NCI-H1105 treated with DMSO at 0.1 percent for 48 hours (cell line): Measurements from ENCODE around the gene CDC25A.
"Not testable (repeated sequence)": the region's sequence is repeated elsewhere in the genome, so short reads cannot be mapped to it uniquely, and the experiment has no call there.

ENCODE experiments used
- DNase-seq: peaks from one replicate; lab custom pipeline; 2025; lab: John Stamatoyannopoulos, UW

Gene CDC25A

DNA sequence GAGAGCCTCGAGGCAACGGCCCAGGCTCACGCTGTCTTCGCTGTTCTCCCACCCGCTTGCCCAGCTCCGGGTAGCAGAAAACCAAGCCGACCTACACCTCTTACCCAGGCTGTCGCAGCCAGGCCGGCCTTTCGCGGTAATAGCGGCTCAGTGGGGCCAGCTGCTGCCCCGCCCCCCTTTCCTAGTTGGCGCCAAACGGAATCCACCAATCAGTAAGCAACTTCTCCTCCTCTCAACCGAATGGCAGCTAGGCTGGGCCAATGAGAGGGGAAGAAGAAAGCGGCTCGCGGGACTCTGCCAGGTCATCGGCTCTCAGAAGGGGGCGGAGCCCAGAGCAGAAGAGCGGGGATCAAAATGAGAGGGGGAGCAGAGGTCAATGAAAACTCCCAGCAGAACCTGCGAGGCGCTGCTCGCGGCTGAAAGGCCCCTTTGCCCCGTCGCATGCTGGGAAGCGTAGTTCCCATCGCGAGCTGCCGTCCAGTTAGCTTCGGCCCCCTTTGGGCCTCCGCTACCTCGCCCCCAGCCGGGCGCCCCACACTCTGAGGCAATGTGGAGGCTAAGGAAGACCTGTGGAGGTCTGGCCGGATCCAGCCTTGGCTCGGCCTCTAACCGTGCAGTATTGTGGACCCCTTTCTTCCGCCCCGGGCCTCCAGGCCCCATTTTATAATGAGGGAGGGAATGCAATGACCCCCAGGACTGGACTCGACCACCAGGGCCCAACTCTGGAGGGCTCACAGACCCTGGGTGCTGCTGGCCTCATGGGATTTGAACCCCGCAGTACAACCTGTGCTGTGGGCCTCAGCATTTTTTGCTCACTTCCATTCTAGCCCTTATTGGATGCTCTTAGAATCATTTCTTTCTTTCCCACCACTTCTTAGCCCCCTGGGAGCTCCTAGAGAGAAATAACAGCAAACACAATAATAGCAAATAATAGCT lies at the start of gene CDC25A:
TSS of gene CDC25A (minus strand) at position 152 of the 936 bp plus-strand sequence. CDS start 470 bp downstream, outside the sequence.
- peak; percentile 96 for DNase-seq

DNA sequence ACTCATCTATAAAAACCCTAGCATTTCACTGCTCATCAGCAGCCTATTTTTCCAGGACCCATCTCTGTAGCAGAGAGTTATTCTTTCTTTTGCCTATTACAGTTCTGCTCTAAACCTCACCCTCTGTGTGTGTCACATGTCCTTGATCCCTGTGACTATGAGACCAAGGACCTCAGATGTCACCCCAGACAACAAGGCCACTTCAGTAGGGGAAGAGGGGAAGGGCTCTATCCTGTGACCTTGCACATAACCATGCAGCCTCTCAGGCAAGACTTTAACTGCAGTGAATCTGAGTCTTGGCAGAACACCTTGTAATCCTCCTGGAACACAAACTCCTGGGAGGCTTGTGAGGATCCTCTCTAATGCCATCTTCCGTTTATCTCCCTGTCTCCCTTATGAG lies 48.3 kb upstream of the CDC25A start:
- no peak for DNase-seq

DNA sequence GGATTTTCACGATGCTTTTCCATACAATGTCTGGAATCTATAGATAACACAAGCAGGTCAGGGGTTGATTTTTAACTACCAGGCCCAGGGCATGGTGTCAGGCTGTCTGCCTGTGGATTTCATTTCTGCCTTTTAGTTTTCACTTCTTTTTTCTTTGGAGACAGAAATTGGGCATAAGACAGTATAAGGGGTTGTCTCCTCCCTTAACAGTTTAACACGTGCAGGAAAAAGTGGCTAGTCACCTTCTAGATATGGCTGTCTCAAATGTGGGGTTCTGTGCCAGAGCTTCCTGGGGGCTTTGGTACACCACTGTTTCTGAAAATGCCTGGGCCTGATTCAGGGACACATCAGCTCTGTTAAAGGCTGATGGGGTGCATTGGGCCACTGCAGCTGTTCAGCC lies 45.3 kb upstream of the CDC25A start:
- DNase-seq, result no peak

DNA sequence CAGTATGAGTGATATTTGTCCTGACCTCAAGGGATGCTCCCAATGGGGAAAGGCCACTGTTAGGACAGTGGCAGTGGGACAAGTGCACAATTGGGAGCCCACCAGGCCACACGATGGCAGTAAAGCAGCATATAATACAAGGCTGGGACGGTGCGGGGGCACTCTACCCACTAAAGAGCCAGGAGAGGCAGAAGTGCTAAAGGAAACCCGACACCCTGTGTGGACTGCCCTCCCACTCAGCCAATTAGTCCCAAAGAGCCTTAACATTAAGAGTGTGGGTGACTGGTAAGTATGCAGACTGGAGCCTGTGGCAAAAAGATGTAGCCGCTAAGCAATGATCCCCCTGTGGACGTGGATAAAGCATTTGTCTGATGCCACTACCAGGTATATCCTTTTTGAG lies 44.5 kb upstream of the CDC25A start:
- DNase-seq, result peak; percentile 84

- no peak for DNase-seq
Measured at GRCh38 chr3:48232232-48232631, 44.0 kb upstream of the CDC25A start.

DNA sequence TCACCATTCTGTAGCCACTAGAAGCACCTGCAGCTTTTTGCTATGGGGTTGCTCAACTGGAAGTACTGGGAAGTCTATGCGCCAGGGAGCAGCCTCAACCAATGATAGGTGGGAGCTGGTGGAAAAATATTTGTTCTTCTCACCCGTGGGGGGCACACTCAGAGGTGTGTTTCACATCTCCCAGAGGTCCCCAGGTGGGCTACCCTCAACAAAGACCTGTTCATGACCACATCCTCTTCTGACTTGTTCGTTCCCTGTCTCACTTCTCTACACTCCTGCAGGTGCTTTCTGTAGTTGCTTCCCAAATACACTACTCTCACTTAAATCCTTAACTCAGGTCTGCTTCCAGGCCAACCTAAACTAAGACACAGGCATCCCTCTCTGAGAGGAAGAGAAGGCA lies 38.7 kb upstream of the CDC25A start:
- no peak for DNase-seq

DNA sequence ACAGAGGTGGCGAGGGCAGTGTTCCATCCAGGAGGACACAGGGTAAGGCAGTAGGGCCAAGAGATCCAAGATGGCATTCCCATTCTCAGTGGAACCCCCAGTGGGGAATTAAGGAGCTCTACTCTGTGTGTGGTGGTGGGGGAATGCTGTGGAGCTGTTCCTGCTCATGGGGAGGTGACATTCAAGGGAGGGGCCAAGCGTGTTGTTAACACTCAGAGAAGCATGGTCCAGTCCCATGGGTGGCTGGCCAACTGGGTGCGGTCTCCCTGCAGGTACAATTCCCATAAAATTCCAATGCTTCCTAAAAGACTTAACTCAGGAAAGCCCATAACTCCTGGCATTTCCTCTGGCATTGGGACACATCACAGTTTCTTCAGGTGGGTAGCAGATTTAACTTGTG lies 37.4 kb upstream of the CDC25A start:
- no peak for DNase-seq

DNA sequence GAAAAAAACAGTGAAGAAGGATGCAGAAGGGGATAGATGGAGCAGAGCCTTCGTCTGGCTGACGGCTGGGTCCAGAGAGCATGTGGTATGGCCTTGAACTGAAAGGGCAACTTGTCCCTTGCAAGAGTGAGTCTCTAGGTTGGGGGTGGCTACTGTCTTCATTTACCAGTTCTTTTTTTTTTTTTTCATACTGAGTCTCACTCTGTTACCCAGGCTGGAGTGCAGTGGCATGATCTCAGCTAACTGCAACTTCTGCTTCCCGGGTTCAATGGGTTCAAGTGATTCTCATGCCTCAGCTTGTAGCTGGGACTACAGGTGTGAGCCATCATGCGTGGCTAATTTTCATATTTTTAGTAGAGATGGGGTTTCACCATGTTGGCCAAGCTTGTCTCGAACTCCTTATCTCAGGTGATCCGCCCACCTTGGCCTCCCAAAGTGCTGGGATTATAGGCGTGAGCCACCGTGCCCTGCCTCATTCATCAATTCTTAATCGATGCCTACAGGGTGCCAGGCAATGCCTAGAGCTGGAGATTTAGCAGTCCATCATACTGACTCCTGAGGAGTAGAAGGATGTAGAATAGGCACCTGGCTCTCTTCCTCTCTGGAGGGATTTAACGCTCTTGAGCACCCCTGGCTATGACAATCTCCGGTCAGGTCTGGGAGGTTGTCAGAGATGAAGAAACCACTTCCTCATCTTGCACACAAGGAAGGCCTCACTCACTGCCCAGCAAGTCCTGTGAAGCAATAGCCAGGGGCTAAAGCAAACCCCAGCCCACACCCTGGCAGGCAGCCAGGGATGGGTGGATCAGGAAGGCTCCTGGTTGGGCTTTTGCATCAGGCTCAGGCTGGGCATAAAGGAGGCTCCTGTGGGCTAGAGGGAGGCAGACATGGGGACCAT lies 34.6 kb upstream of the CDC25A start, which contains the start of gene CAMP:
TSS of gene CAMP (plus strand) at position 880 of the 898 bp plus-strand sequence. CDS start at position 897, 17 bp downstream.
- DNase-seq, result no peak

DNA sequence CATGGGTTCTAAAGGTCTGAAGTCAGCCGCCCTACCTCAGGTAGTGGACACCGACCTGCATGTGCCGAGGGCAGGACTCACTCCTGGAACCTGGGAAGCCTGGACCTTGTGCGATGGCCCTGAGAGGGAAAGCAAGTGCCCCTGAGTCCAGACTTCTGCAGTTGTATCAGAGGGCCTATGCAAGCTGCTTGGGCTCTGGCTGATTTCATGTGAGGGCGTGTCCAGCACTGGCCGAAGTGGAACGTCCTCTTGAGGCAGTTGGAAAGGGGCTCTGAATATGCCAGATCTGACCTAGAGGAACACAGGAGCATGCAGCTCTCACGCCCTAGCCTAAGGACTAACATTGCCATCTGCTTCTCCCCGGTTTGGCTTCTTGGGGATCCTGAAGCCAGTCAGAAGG lies 32.5 kb upstream of the CDC25A start:
- no peak for DNase-seq

GRCh38 chr3:48219543-48219942 lies 31.3 kb upstream of the CDC25A start:
- no peak for DNase-seq

GRCh38 chr3:48218537-48218936 lies 30.3 kb upstream of the CDC25A start:
- DNase-seq, result no peak

DNA sequence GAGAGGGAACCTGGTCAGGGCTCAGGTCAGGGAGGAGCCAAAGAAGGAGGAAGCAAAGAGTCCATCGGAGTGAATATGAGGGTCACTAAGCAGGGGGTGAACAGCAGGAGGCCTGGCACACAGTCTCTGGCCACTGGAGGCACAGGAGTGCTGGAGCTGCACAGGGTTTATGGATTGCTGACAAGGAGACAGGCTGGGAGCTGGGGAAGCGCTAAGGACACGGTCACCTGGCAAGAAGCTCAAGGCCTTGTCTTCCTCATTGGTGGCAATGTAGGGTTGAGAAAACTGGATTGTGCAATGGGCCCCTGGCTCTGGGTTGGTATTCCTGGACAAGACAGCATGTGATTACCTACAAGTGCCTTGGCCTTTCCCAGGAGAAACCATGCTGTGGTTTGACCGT lies 29.2 kb upstream of the CDC25A start:
- no peak for DNase-seq

- no peak for DNase-seq
Measured at GRCh38 chr3:48215876-48216275, 27.7 kb upstream of the CDC25A start.

GRCh38 chr3:48215466-48215865 lies 27.2 kb upstream of the CDC25A start:
- DNase-seq, result no peak

- DNase-seq, result no peak
Measured at GRCh38 chr3:48215019-48215418, 26.8 kb upstream of the CDC25A start.

DNA sequence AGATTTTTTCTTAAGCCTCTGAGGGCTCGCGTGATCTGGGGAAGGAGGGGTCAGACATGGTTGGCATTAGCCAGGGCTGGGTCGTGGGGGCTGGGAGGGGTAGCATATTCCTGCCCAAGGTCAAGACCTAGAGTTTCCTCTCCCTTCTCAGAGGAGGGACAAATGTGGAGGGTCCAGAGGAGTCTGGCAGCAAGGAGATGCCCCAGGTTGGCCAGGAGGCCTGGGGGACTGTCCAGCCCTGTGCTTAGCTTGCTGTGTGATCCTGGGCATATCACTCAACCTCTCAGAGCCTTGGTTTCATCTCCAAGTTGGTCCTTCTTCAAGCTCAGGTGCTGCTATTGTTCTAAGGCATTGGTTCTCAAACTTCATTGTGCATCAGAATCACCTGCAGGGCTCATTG lies 26.0 kb upstream of the CDC25A start:
- no peak for DNase-seq

DNA sequence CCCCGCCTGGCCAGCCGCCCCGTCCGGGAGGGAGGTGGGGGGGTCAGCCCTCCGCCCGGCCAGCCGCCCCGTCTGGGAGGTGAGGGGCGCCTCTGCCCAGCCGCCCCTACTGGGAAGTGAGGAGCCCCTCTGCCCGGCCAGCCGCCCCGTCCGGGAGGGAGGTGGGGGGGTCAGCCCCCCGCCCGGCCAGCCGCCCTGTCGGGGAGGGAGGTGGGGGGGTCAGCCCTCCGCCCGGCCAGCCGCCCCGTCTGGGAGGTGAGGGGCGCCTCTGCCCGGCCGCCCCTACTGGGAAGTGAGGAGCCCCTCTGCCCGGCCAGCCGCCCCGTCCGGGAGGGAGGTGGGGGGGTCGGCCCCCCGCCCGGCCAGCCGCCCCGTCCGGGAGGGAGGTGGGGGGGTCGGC lies 23.6 kb upstream of the CDC25A start:
- not testable (repeated sequence) for DNase-seq

GRCh38 chr3:48210534-48210933 lies 22.3 kb upstream of the CDC25A start:
- DNase-seq, result not testable (repeated sequence)

DNA sequence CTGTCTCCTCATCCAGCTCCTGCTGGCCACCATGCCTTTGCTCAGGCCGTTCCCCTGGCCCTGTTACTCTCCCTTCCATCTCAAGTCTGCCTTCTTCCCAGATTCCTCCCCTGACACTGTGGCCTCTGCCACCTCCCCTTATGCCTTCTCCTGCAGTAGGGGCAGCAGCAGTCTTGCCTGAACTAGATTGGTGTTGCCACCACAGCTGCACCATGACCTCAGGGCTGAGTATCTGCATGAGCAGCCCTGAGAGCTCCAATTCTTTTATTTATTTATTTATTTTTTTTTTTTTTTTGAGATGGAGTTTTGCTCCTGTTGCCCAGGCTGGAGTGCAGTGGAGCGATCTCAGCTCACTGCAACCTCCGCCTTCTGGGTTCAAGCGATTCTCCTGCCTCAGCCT lies 21.2 kb upstream of the CDC25A start:
- no peak for DNase-seq

DNA sequence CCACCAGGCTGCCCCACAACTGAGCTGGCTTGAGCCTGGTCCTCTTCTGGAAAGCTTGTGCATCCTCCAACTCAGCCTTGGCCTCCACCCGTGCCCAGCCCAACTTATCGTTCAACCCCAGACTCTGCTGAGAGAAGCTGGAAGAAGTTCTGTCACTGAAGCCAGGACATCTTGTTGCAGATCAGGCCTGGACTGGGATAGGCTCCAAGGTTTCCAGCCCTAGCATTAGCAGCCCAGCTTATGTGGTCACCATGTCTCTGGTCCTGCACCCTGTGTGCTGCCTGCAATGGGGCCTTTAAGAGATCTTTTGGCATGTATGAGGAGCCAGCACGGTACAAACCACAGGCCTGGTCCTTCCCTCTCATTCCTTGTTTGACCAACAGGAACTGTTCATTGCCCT lies 19.9 kb upstream of the CDC25A start:
- DNase-seq, result no peak

DNA sequence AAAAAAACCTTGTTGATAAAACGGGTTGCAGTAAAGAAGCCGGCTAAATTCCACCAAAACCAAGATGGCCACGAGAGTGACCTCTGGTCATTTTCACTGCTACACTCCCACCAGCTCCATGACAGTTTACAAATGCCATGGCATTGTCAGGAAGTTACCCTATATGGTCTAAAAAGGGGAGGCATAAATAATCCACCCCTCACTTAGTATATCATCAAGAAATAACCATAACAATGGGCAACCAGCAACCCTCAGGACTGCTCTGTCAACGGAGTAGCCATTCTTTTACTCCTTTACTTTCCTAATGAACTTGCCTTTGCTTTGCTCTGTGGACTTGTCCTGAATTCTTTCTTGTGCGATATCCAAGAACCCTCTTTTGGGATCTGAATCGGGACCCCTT lies 14.4 kb upstream of the CDC25A start:
- no peak for DNase-seq

GRCh38 chr3:48199117-48199516 lies 10.9 kb upstream of the CDC25A start:
- no peak for DNase-seq

- DNase-seq, result no peak
Measured at GRCh38 chr3:48196611-48197010, 8.4 kb upstream of the CDC25A start.
